K562 (cell line): ENCODE data around the gene SLC48A1. TPM values are rescaled to one million over a fixed set of nuclear protein-coding genes. Genes with fewer than 3 reads are reported as not detected.
A peak's percentile ranks its signal among the peaks of the same experiment; 100 is the strongest.

Source experiments
- CAMTA2 ChIP-seq: fragments of 250-450 bp; sonication (Bioruptor Pico); conservative IDR thresholded peaks from 2 replicates; pipeline ENCODE4 v1.5.1; 2022
- DMBX1 ChIP-seq: fragments of 250-450 bp; sonication (Bioruptor Pico); IDR thresholded peaks from 2 replicates; pipeline ENCODE4 v1.8.0; 2022; ENCODE audit warnings: inconsistent platforms, mild to moderate bottlenecking, moderate library complexity, borderline replicate concordance
- MYNN ChIP-seq, 2 experiments: sonication (generic); formaldehyde crosslinking in 1 of 2; IDR thresholded peaks; 2 replicates each; pipeline versions ENCODE4 v1.5.0 to v1.6.1; 2016 to 2020; ENCODE audit warnings: antibody characterized with exemption in 1 of 2, missing genetic modification reagents in 1 of 2
- PCBP2 ChIP-seq: fragments of 200-400 bp; formaldehyde crosslinking; IDR thresholded peaks from 2 replicates; pipeline ENCODE4 v1.6.1; 2018; ENCODE audit warnings: low read length, low read depth, mild to moderate bottlenecking, moderate library complexity; ENCODE audit not compliant: poor library complexity, severe bottlenecking
- PHF21A ChIP-seq: fragments of 450-650 bp; IDR thresholded peaks from 2 replicates; pipeline ENCODE4 v1.6.1; 2017; ENCODE audit warnings: low read depth, borderline replicate concordance
- PML ChIP-seq: IDR thresholded peaks from 2 replicates; pipeline ENCODE4 v1.6.1; 2012; ENCODE audit warnings: low read length, inconsistent platforms
- SIX5 ChIP-seq, 2 experiments: IDR thresholded peaks; 2 replicates each; pipeline ENCODE4 v1.6.1; 2011; ENCODE audit warnings: low read length in 2 of 2, borderline replicate concordance in 1 of 2, low read depth in 1 of 2, mild to moderate bottlenecking in 1 of 2, moderate library complexity in 1 of 2; ENCODE audit not compliant: insufficient read depth in 1 of 2
- SMARCB1 ChIP-seq: IDR thresholded peaks from 2 replicates; pipeline ENCODE4 v1.6.1; 2011; ENCODE audit warnings: improper control_type of control experiment, low read depth; ENCODE audit not compliant: insufficient read length
- ZC3H4 ChIP-seq: sonication (generic); formaldehyde crosslinking; IDR thresholded peaks from 2 replicates; pipeline ENCODE4 v1.9.0; 2021; ENCODE audit warnings: missing genetic modification reagents, borderline replicate concordance
- ZC3H8 ChIP-seq: fragments of 450-650 bp; IDR thresholded peaks from 2 replicates; pipeline ENCODE4 v1.6.1; 2017
- ZFPM2 ChIP-seq: fragments of 250-450 bp; sonication (Bioruptor Pico); IDR thresholded peaks from 2 replicates; pipeline ENCODE4 v1.5.1; 2022; ENCODE audit warnings: mild to moderate bottlenecking
- ZNF232 ChIP-seq: sonication (generic); formaldehyde crosslinking; IDR thresholded peaks from 2 replicates; pipeline ENCODE4 v1.8.0; 2022; ENCODE audit warnings: mild to moderate bottlenecking, missing genetic modification reagents
- ZNF75A ChIP-seq: fragments of 450-650 bp; formaldehyde crosslinking; IDR thresholded peaks from 2 replicates; pipeline ENCODE4 v1.4.0; 2020; ENCODE audit warnings: mild to moderate bottlenecking
- polyA plus RNA-seq, 8 experiments: library from polyadenylated mRNA; depleted of rRNA in 4 of 8; stranded (reverse) in 5 of 8; unstranded in 3 of 8; fragments of >200 nt; fragmentation: Nextera tagmentation in 2 of 8; fragmentation: Illumina TruSeq in 1 of 8; extraction: Ambion mirVana in 2 of 8; extraction: Trizol in 1 of 8; gene quantifications; 2 replicates each; pipeline versions ENCODE4 v1.2.1 to v1.2.3, GENCODE V29; 2011 to 2014; ENCODE audit warnings: inconsistent platforms in 1 of 8, missing spikeins in 1 of 8
- total RNA-seq, 7 experiments: library from RNA; depleted of rRNA in 6 of 7; stranded (reverse); fragments of >200 nt in 6 of 7; fragmentation: Illumina TruSeq in 2 of 7; extraction: Trizol in 2 of 7; gene quantifications; 2 replicates each; pipeline versions ENCODE4 v1.2.1 to v1.2.3, GENCODE V29; 2011 to 2021; ENCODE audit warnings: low replicate concordance in 1 of 7
- TF ChIP-seq, protein P1 (sequence below): fragments of 250-450 bp; sonication (Bioruptor Pico); IDR thresholded peaks from 2 replicates; pipeline ENCODE4 v1.5.0; 2020; ENCODE audit warnings: mild to moderate bottlenecking, borderline replicate concordance
- TF ChIP-seq, protein P2 (sequence below), 2 experiments: IDR thresholded peaks; 2 replicates each; pipeline ENCODE4 v1.6.1; 2012; ENCODE audit warnings: improper control_type of control experiment in 2 of 2, low read depth in 2 of 2, low read length in 2 of 2, borderline replicate concordance in 1 of 2
- TF ChIP-seq, protein P3 (sequence below), 2 experiments: IDR thresholded peaks; 2 replicates each; pipeline ENCODE4 v1.6.1; 2011; ENCODE audit warnings: borderline replicate concordance in 1 of 2, control low read depth in 1 of 2, low read depth in 1 of 2, low read length in 1 of 2, mild to moderate bottlenecking in 1 of 2, mixed read lengths in 1 of 2, moderate library complexity in 1 of 2; ENCODE audit not compliant: insufficient read depth in 1 of 2, insufficient read length in 1 of 2, poor library complexity in 1 of 2, severe bottlenecking in 1 of 2; ENCODE audit errors: extremely low read depth in 1 of 2
- TF ChIP-seq, protein P4 (sequence below): sonication (generic); formaldehyde crosslinking; IDR thresholded peaks from 2 replicates; pipeline ENCODE4 v1.8.1; 2022; ENCODE audit warnings: missing genetic modification reagents

The SLC48A1 gene
- total and polyA plus RNA-seq, 9 of the 15 experiments (the other 6 are each of a cell fraction or from before 2014, with no cell fraction given): 10.7 to 37.5 (median 18.7) TPM

DNA sequence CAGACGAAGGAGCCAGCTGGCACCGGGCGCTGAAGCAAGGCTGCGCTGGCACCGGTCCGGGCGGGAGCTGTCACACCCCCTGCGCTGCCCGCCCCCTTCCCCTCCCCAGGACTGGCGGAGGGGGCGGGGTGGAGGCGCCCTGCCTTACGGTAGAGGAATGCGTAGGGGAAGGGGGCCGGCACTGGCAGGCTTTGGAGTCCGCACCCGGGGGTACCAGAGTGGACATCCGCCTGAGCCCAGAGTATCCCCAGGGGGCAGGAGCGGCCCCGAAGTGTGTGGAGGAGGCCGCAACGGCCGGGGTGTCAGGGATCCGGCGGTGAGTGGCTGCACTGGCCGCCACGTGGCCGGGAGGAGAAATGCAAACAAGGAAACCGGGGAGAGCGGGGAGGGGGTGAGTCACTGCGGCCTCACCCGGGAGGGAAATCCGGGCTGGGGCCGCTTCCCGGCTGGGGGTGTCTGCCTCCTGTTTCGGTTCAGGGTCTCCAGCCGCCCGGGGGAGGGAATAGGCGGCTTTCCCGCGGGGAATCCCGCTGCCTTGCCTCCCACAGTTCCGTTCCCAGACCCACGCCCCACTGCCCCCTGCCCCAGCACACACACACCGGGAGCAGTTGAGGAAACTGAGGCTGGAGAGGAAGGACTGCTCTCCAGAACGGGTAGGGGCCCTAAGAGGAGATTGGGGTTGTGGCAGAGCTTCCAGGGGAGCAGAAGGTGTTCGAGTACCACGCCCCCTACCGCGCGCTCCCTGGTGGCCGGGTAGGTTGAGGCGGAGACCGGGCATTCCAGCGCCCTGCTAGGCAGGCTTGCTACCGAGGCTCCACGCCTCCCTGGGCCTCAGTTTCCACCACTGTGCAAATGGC is 14.0 kb upstream of the SLC48A1 start, which contains the start of gene RAPGEF3 (continued):
- TF ChIP-seq, protein P1, sequence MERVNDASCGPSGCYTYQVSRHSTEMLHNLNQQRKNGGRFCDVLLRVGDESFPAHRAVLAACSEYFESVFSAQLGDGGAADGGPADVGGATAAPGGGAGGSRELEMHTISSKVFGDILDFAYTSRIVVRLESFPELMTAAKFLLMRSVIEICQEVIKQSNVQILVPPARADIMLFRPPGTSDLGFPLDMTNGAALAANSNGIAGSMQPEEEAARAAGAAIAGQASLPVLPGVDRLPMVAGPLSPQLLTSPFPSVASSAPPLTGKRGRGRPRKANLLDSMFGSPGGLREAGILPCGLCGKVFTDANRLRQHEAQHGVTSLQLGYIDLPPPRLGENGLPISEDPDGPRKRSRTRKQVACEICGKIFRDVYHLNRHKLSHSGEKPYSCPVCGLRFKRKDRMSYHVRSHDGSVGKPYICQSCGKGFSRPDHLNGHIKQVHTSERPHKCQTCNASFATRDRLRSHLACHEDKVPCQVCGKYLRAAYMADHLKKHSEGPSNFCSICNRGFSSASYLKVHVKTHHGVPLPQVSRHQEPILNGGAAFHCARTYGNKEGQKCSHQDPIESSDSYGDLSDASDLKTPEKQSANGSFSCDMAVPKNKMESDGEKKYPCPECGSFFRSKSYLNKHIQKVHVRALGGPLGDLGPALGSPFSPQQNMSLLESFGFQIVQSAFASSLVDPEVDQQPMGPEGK (CRISPR knock-in tag): no peak; the same call in 1 of the 2 replicates
- TF ChIP-seq ZNF75A (CRISPR knock-in tag) (no peak), ZC3H4 (CRISPR knock-in tag) (no peak), PML (no peak), ZNF232 (CRISPR knock-in tag) (no peak), SIX5 (IDR thresholded peaks at IDR 0.05; ENCODE audit: borderline replicate concordance in 1 of 2, insufficient read depth in 1 of 2, low read depth in 1 of 2, low read length in 2 of 2) (no peak), MYNN (IDR thresholded peaks at IDR 0.05) (no peak), MYNN (CRISPR knock-in tag; IDR thresholded peaks at IDR 0.05) (no peak), ZC3H8 (no peak), PHF21A (no peak), CAMTA2 (no peak), SMARCB1 (no peak), ZFPM2 (CRISPR knock-in tag) (no peak), PCBP2 (no peak), DMBX1 (no peak)
- TF ChIP-seq, protein P2, sequence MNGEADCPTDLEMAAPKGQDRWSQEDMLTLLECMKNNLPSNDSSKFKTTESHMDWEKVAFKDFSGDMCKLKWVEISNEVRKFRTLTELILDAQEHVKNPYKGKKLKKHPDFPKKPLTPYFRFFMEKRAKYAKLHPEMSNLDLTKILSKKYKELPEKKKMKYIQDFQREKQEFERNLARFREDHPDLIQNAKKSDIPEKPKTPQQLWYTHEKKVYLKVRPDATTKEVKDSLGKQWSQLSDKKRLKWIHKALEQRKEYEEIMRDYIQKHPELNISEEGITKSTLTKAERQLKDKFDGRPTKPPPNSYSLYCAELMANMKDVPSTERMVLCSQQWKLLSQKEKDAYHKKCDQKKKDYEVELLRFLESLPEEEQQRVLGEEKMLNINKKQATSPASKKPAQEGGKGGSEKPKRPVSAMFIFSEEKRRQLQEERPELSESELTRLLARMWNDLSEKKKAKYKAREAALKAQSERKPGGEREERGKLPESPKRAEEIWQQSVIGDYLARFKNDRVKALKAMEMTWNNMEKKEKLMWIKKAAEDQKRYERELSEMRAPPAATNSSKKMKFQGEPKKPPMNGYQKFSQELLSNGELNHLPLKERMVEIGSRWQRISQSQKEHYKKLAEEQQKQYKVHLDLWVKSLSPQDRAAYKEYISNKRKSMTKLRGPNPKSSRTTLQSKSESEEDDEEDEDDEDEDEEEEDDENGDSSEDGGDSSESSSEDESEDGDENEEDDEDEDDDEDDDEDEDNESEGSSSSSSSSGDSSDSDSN (IDR thresholded peaks at IDR 0.05; ENCODE audit: borderline replicate concordance in 1 of 2, low read depth in 2 of 2, low read length in 2 of 2): peak; percentile 29 to 72; a peak in 3 of 4 replicates
- TF ChIP-seq, protein P3, sequence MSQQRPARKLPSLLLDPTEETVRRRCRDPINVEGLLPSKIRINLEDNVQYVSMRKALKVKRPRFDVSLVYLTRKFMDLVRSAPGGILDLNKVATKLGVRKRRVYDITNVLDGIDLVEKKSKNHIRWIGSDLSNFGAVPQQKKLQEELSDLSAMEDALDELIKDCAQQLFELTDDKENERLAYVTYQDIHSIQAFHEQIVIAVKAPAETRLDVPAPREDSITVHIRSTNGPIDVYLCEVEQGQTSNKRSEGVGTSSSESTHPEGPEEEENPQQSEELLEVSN (IDR thresholded peaks at IDR 0.05; ENCODE audit: borderline replicate concordance in 1 of 2, extremely low read depth in 1 of 2, insufficient read depth in 1 of 2, insufficient read length in 1 of 2, low read depth in 1 of 2, low read length in 1 of 2, poor library complexity in 1 of 2, severe bottlenecking in 1 of 2): peak in 1 of 2 experiments; percentile 79
- TF ChIP-seq, protein P4, sequence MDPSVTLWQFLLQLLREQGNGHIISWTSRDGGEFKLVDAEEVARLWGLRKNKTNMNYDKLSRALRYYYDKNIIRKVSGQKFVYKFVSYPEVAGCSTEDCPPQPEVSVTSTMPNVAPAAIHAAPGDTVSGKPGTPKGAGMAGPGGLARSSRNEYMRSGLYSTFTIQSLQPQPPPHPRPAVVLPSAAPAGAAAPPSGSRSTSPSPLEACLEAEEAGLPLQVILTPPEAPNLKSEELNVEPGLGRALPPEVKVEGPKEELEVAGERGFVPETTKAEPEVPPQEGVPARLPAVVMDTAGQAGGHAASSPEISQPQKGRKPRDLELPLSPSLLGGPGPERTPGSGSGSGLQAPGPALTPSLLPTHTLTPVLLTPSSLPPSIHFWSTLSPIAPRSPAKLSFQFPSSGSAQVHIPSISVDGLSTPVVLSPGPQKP: no peak
